SK-N-SH (cell line): ENCODE data around the gene CEP55. TPM values are rescaled to one million over a fixed set of nuclear protein-coding genes. Genes with fewer than 3 reads are reported as not detected.

Experiments
- CTCF ChIA-PET: fragments of 300-600, 350-600 bp; formaldehyde crosslinking; extraction: SDS; loops from one replicate; lab custom pipeline; 2021; lab: Yijun Ruan, JAX
- POLR2A ChIA-PET: fragments of 350-600 bp; sonication (Branson Sonifier 250); formaldehyde crosslinking; extraction: SDS; loops from one replicate; lab custom pipeline; 2020; ENCODE audit warnings: antibody characterized with exemption, inconsistent platforms; lab: Yijun Ruan, JAX
- DNase-seq: peaks from one replicate; pipeline ENCODE4 v3.0.0; 2012
- H2AFZ ChIP-seq: fragments of 200-600 bp; sonication (generic); 2 replicates; pipeline ENCODE4 v1.8.1; 2016; ENCODE audit warnings: antibody characterized with exemption, mild to moderate bottlenecking, low read depth
- H3F3A ChIP-seq: fragments of 200-600 bp; sonication (generic); replicated peaks from 2 replicates; pipeline ENCODE3; 2016; ENCODE audit warnings: antibody characterized with exemption, mild to moderate bottlenecking; ENCODE audit not compliant: insufficient read depth
- H3K27ac ChIP-seq, 2 experiments: fragments of 200-500 bp in 1 of 2; fragments of 200-600 bp in 1 of 2; sonication (Bioruptor generic) in 1 of 2; sonication (generic), shearing (Covaris generic) in 1 of 2; 2 replicates each; pipeline versions ENCODE4 v1.5.1 to v1.6.1; 2014 to 2016; ENCODE audit warnings: low read depth in 2 of 2, inconsistent platforms in 1 of 2, low read length in 1 of 2, mild to moderate bottlenecking in 1 of 2, mixed read lengths in 1 of 2
- H3K27me3 ChIP-seq: fragments of 200-600 bp; sonication (generic), shearing (Covaris generic); 2 replicates; pipeline ENCODE4 v1.6.1; 2016; ENCODE audit warnings: mixed run types; ENCODE audit not compliant: insufficient read depth
- H3K36me3 ChIP-seq, 2 experiments: fragments of 200-500 bp in 1 of 2; fragments of 200-600 bp in 1 of 2; sonication (Bioruptor generic) in 1 of 2; sonication (generic) in 1 of 2; replicated peaks in 1 of 2; 2 replicates each; pipeline versions ENCODE3 to v1.5.1; 2014 to 2016; ENCODE audit warnings: low read length in 1 of 2, mild to moderate bottlenecking in 1 of 2; ENCODE audit not compliant: insufficient read depth in 2 of 2, control insufficient read depth in 1 of 2
- H3K4me1 ChIP-seq, 2 experiments: fragments of 200-500 bp in 1 of 2; fragments of 200-600 bp in 1 of 2; sonication (Bioruptor generic) in 1 of 2; sonication (generic), shearing (Covaris generic) in 1 of 2; 2 replicates each; pipeline versions ENCODE4 v1.5.1 to v1.6.1; 2014 to 2016; ENCODE audit warnings: low read depth in 1 of 2, low read length in 1 of 2, mixed run types in 1 of 2; ENCODE audit not compliant: insufficient read depth in 2 of 2, control insufficient read depth in 1 of 2
- H3K4me2 ChIP-seq: fragments of 200-600 bp; sonication (generic), shearing (Covaris generic); 2 replicates; pipeline ENCODE4 v1.6.1; 2017; ENCODE audit warnings: mixed run types
- H3K4me3 ChIP-seq, 2 experiments: fragments of 200-500 bp in 1 of 2; fragments of 200-600 bp in 1 of 2; sonication (Bioruptor generic) in 1 of 2; sonication (generic), shearing (Covaris generic) in 1 of 2; 2 replicates each; pipeline versions ENCODE4 v1.5.1 to v1.8.1; 2014 to 2016; ENCODE audit warnings: low read depth in 2 of 2, inconsistent platforms in 1 of 2, low read length in 1 of 2, mild to moderate bottlenecking in 1 of 2, mixed read lengths in 1 of 2, moderate library complexity in 1 of 2
- H3K79me2 ChIP-seq: fragments of 200-600 bp; sonication (generic); 2 replicates; pipeline ENCODE4 v1.8.1; 2017; ENCODE audit warnings: mild to moderate bottlenecking; ENCODE audit not compliant: insufficient read depth
- H3K9ac ChIP-seq: fragments of 200-600 bp; sonication (generic); 2 replicates; pipeline ENCODE4 v1.6.1; 2017; ENCODE audit warnings: mixed run types
- H3K9me2 ChIP-seq: fragments of 200-600 bp; sonication (generic); 2 replicates; pipeline ENCODE4 v1.6.1; 2017; ENCODE audit warnings: mixed run types
- H3K9me3 ChIP-seq: fragments of 200-600 bp; sonication (generic); 2 replicates; pipeline ENCODE4 v1.6.1; 2017; ENCODE audit warnings: mixed run types, mild to moderate bottlenecking, moderate library complexity
- H4K20me1 ChIP-seq: fragments of 200-600 bp; sonication (generic); 2 replicates; pipeline ENCODE4 v1.6.1; 2017; ENCODE audit warnings: mild to moderate bottlenecking, mixed run types; ENCODE audit not compliant: insufficient read depth
- CHD2 ChIP-seq: fragments of 150-350 bp; IDR thresholded peaks from 2 replicates; pipeline ENCODE4 v1.6.1; 2018; ENCODE audit warnings: low read length; ENCODE audit not compliant: partially characterized antibody
- CTCF ChIP-seq: fragments of 200-600 bp; sonication (generic); IDR thresholded peaks from 2 replicates; pipeline ENCODE4 v1.6.1; 2017; ENCODE audit warnings: antibody characterized with exemption, mild to moderate bottlenecking, moderate library complexity
- EP300 ChIP-seq, 2 experiments: IDR thresholded peaks; 2 replicates each; pipeline versions ENCODE4 v1.4.0 to v1.6.1; 2012; ENCODE audit warnings: borderline replicate concordance in 1 of 2, low read depth in 1 of 2, low read length in 1 of 2
- FOSL2 ChIP-seq: IDR thresholded peaks from 2 replicates; pipeline ENCODE4 v1.4.0; 2012; ENCODE audit warnings: low read depth, mild to moderate bottlenecking, moderate library complexity, borderline replicate concordance
- FOXJ3 ChIP-seq: sonication (generic); formaldehyde crosslinking; IDR thresholded peaks from 2 replicates; pipeline ENCODE4 v1.5.1; 2020; ENCODE audit warnings: mild to moderate bottlenecking, missing genetic modification reagents
- MEF2A ChIP-seq: IDR thresholded peaks from 2 replicates; pipeline ENCODE4 v1.4.0; 2012; ENCODE audit warnings: low read depth, borderline replicate concordance
- MXI1 ChIP-seq: IDR thresholded peaks from 2 replicates; pipeline ENCODE4 v1.6.1; 2012; ENCODE audit warnings: mild to moderate bottlenecking, low read depth, low read length, improper control_type of control experiment
- PBX3 ChIP-seq: IDR thresholded peaks from 2 replicates; pipeline ENCODE4; 2012
- RXRA ChIP-seq: IDR thresholded peaks from 2 replicates; pipeline ENCODE4 v1.4.0; 2012; ENCODE audit warnings: low read depth, mild to moderate bottlenecking, borderline replicate concordance
- SMC3 ChIP-seq: IDR thresholded peaks from 2 replicates; pipeline ENCODE4 v1.6.1; 2012; ENCODE audit warnings: low read depth, low read length, improper control_type of control experiment
- TCF12 ChIP-seq: IDR thresholded peaks from 2 replicates; pipeline ENCODE4 v1.4.0; 2012
- USF2 ChIP-seq: fragments of 150-350 bp; IDR thresholded peaks from 2 replicates; pipeline ENCODE4 v1.6.1; 2017; ENCODE audit warnings: antibody characterized with exemption, low read length, low read depth, borderline replicate concordance
- WGBS: methylation state at CpG from one replicate; pipeline ENCODE4 v1.1.6; 2017; ENCODE audit warnings: low lambda C conversion rate; 5-methylcytosine and 5-hydroxymethylcytosine counted together
- polyA plus RNA-seq, 3 experiments: library from polyadenylated mRNA; depleted of rRNA; stranded (reverse); fragments of >200 nt; gene quantifications; 2 replicates each; pipeline ENCODE4 v1.2.3, GENCODE V29; 2012
- TF ChIP-seq, protein P1 (sequence below): IDR thresholded peaks from 2 replicates; pipeline ENCODE4 v1.4.0; 2012; ENCODE audit warnings: low read depth
- TF ChIP-seq, protein P2 (sequence below): fragments of 150-350 bp; IDR thresholded peaks from 2 replicates; pipeline ENCODE4 v1.6.1; 2016; ENCODE audit warnings: mild to moderate bottlenecking, low read depth, low read length
- TF ChIP-seq, protein P3 (sequence below): IDR thresholded peaks from 2 replicates; pipeline ENCODE4 v1.4.0; 2012; ENCODE audit warnings: low read depth, borderline replicate concordance

The CEP55 gene
- polyA plus RNA-seq, 1 of the 3 experiments (the other 2 are of a cell fraction): 9.8 TPM

DNA sequence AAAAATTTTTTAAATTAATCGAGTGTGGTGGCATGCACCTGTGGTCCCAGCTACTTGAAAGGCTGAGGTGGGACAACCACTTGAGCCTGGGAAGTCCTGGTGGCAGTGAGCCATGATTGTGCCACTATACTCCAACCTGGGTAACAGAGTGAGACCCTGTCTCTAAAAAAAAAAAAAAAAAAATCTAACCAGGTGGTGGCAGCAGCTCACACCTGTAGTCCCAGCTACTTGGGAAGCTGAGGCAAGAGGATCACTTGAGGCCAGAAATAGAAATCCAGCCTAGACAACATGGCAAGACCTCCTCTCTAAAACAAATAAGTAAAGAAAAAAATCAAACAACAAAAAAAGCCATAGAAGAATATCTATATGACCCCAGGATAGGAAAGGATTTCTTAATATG is 10.7 kb upstream of the CEP55 start:
- Histone ChIP-seq H3F3A (peaks cover 17% of the 10 kb centered on the region), H3K9me3 (no peaks in the 10 kb centered on the region), H3K4me2 (no peak overlapping the region), H3K27me3 (no peaks in the 10 kb centered on the region), H3K4me1 (no peaks in the 10 kb centered on the region; a peak in 1 of 4 replicates), H4K20me1 (no peaks in the 10 kb centered on the region), H3K79me2 (peaks cover 12% of the 10 kb centered on the region), H3K4me3 (no peak overlapping the region), H2AFZ (no peak overlapping the region), H3K27ac (no peak overlapping the region), H3K9ac (no peak overlapping the region), H3K9me2 (no peaks in the 10 kb centered on the region), H3K36me3 (no peaks in the 10 kb centered on the region)
- no peak for DNase-seq
- POLR2A ChIA-PET: no interaction called here
- TF ChIP-seq TCF12: no peak
- TF ChIP-seq PBX3: no peak
- TF ChIP-seq, protein P1, sequence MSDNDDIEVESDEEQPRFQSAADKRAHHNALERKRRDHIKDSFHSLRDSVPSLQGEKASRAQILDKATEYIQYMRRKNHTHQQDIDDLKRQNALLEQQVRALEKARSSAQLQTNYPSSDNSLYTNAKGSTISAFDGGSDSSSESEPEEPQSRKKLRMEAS: no peak
- no peak for TF ChIP-seq EP300 (IDR thresholded peaks at IDR 0.05; ENCODE audit: borderline replicate concordance in 1 of 2, low read depth in 1 of 2, low read length in 1 of 2)
- no peak for TF ChIP-seq USF2
- no peak for TF ChIP-seq RXRA
- no peak for TF ChIP-seq FOSL2
- TF ChIP-seq, protein P2, sequence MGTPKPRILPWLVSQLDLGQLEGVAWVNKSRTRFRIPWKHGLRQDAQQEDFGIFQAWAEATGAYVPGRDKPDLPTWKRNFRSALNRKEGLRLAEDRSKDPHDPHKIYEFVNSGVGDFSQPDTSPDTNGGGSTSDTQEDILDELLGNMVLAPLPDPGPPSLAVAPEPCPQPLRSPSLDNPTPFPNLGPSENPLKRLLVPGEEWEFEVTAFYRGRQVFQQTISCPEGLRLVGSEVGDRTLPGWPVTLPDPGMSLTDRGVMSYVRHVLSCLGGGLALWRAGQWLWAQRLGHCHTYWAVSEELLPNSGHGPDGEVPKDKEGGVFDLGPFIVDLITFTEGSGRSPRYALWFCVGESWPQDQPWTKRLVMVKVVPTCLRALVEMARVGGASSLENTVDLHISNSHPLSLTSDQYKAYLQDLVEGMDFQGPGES: no peak
- TF ChIP-seq, protein P3, sequence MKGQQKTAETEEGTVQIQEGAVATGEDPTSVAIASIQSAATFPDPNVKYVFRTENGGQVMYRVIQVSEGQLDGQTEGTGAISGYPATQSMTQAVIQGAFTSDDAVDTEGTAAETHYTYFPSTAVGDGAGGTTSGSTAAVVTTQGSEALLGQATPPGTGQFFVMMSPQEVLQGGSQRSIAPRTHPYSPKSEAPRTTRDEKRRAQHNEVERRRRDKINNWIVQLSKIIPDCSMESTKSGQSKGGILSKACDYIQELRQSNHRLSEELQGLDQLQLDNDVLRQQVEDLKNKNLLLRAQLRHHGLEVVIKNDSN: no peak
- TF ChIP-seq CHD2: no peak
- no peak for TF ChIP-seq MEF2A
- TF ChIP-seq MXI1: no peak
- TF ChIP-seq SMC3: no peak
- no peak for TF ChIP-seq FOXJ3 (CRISPR knock-in tag)
- no peak for TF ChIP-seq CTCF
- WGBS: 0% methylated on average over 1 of the region's 1 CpG
- CTCF ChIA-PET: interaction anchor here (0.9 to 16.8 kb wide), 3 partner anchors 24 to 133 kb away, joined by 4 to 515 read pairs (median 72); no protein-coding TSS in a partner anchor
